Measurements from ENCODE around the gene FAAP100.

The FAAP100 gene

GRCh38 chr17:81577278-81578000 lies 25.3 kb upstream of the FAAP100 start:
- DNase-seq (ENCODE audit: low read depth), result no peak

GRCh38 chr17:81576621-81577277 lies 24.6 kb upstream of the FAAP100 start:
- DNase-seq (ENCODE audit: low read depth), result no peak

GRCh38 chr17:81575836-81576235 lies 23.7 kb upstream of the FAAP100 start:
- DNase-seq (ENCODE audit: low read depth), result no peak

- no peak for DNase-seq (ENCODE audit: low read depth)
These were observed 22.4 kb upstream of the FAAP100 start for GRCh38 chr17:81574643-81574956.

GRCh38 chr17:81573794-81574642 lies 21.9 kb upstream of the FAAP100 start:
- DNase-seq (ENCODE audit: low read depth), result no peak

- DNase-seq (ENCODE audit: low read depth), result no peak
These were observed 20.5 kb upstream of the FAAP100 start for GRCh38 chr17:81572563-81573168.

GRCh38 chr17:81570964-81571363 lies 18.8 kb upstream of the FAAP100 start:
- no peak for DNase-seq (ENCODE audit: low read depth)

GRCh38 chr17:81569986-81570514 lies 17.9 kb upstream of the FAAP100 start:
- no peak for DNase-seq (ENCODE audit: low read depth)

GRCh38 chr17:81568416-81568815 lies 16.3 kb upstream of the FAAP100 start:
- DNase-seq (ENCODE audit: low read depth), result no peak

- DNase-seq (ENCODE audit: low read depth), result no peak
These were observed 15.0 kb upstream of the FAAP100 start for GRCh38 chr17:81567191-81567590.

GRCh38 chr17:81566461-81567126 lies 14.4 kb upstream of the FAAP100 start:
- no peak for DNase-seq (ENCODE audit: low read depth)

- no peak for DNase-seq (ENCODE audit: low read depth)
These were observed 13.1 kb upstream of the FAAP100 start for GRCh38 chr17:81565231-81565630.

- no peak for DNase-seq (ENCODE audit: low read depth)
These were observed 12.6 kb upstream of the FAAP100 start for GRCh38 chr17:81564778-81565177.

GRCh38 chr17:81563861-81564586 lies 11.9 kb upstream of the FAAP100 start:
- DNase-seq (ENCODE audit: low read depth), result no peak

GRCh38 chr17:81561494-81561885 lies 9.3 kb upstream of the FAAP100 start:
- no peak for DNase-seq (ENCODE audit: low read depth)

GRCh38 chr17:81558941-81559806 lies 7.0 kb upstream of the FAAP100 start:
- DNase-seq (ENCODE audit: low read depth), result no peak

- no peak for DNase-seq (ENCODE audit: low read depth)
These were observed 5.9 kb upstream of the FAAP100 start for GRCh38 chr17:81558115-81558468.

GRCh38 chr17:81557276-81558114 lies 5.3 kb upstream of the FAAP100 start:
- no peak for DNase-seq (ENCODE audit: low read depth)

GRCh38 chr17:81556863-81557262 lies 4.7 kb upstream of the FAAP100 start:
- no peak for DNase-seq (ENCODE audit: low read depth)

Measured in stimulated activated CD8-positive, alpha-beta memory T cell treated with anti-CD3 and anti-CD28 coated beads, Interleukin-12 subunit alpha, Interleukin-12 subunit beta, amount 100 ng/mL, for 1 hour (primary cell).